Activated CD4-positive, alpha-beta T cell treated with anti-CD3 and anti-CD28 coated beads, Interleukin-2, Interleukin-6, amounts not matched to agents 100 ng/mL and 50 ng/mL, durations not matched to agents 16 hours and 8 hours (primary cell): ENCODE data around the gene GSTT2B.
"Not testable (repeated sequence)": the region's sequence is repeated elsewhere in the genome, so short reads cannot be mapped to it uniquely, and the experiment has no call there.

Experiments
- DNase-seq: peaks from one replicate; pipeline ENCODE4 v3.0.0-alpha.2; 2020

Gene GSTT2B

DNA sequence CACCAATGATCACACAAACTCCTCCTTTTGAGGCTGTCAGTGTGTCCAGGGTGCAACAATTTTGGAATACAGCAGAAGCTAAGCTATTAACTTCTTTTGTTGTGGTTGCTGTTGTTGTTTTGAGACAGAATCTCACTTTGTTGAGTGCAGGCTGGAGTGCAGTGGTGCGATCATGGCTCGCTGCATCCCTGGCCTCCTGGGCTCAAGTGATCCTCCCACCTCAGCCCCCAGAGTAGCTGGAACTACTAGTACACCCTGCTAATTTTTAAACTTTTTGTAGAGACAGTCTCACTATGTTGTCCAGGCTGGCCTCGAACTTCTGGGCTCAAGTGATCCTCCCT, 22.0 kb downstream of the GSTT2B start:
- no peak for DNase-seq

DNA sequence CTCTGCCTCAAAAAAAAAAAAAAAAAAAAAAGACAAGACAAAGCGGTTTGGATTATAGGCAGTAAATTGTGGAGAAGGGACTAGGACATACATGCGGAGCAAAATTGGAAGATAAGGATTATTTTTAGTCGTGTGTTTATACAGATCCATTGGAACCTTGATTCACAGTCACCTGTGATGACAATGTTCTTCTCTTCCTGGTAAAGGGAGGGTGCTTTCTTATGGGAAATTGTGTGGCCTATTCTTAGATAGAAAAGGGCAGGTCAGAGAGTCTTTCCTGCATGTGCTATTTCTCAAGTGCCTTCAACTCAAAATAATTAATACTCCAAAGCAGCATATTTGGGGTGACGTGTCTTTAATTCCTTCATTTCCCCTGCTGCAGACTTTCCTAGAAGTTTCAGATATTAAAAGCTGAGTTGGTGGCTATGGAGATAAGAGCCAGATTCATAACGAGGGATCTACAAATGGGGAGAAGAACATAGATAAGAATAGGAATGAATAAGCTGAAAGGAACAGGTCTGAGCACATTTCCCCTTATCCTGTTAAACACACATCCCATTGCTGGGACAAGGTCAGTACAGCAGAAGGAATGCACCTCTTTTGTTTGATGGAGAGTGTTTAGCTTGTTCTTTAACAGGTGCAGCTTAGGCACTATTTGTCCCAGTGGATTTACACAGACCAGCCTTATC, 22.5 kb downstream of the GSTT2B start:
- no peak for DNase-seq

DNA sequence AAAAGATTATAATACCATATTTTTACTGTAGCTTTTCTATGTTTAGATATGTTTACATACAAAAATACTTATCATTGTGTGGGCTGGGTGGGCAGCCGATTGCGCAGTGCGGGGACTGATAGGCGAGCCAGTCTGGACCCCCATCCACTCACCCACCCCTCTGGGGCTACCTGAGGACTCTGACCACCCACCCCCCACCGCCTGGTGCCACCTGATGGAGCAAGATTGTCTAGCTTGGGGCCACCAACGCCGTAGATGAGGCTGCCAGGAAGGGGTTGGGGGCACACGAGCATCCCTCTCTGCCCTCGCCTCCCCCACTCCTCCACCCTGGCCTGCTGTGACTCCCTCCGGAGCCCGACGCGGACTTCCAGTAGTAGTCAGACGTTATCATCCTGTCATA, 34.4 kb downstream of the GSTT2B start:
- no peak for DNase-seq

DNA sequence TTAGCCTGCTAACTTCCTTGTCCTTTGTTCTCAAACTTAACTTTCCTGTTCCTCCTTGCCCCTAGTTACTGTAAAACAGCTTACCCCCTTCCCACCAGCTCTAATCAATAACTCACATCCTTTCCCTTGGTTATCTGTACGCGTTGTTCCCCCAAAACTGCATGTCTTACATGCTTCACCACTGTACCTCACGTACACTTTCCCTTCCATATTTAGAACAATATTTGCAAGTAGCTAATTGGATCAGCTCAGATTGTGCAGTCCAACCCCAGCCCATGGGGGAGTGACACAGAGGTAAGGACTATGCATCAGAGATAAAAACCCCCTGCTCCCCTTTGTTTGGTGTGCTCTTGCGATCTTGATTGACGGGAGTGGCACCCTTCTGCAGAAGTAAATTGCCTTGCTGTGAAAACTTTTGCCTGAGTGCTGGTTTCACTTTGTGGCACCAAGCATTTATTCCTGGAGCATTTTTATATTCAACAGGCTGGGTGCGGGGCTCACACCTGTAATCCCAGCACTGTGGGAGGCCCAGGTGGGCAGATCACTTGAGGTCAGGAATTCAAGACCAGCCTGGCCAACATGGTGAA, 35.9 kb downstream of the GSTT2B start:
- DNase-seq, result no peak

DNA sequence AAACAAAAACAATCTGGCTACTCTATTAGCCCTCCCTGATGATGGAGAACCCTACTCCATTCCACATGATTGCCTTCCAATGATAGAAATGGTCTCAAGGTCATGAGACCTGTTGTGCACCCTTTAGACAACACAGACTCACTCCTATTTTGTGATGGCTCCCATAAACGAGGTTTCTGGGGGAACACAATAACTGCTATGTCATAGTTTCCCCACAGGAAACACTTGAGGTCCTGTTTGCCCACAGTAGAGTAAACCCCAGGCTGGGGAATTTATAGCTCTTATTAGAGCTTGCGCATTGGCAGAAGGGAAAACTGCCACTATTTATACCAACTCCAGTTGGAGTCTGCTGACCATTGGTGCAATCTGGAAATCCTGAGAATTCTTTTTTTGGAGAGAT, 38.1 kb downstream of the GSTT2B start:
- DNase-seq, result no peak

DNA sequence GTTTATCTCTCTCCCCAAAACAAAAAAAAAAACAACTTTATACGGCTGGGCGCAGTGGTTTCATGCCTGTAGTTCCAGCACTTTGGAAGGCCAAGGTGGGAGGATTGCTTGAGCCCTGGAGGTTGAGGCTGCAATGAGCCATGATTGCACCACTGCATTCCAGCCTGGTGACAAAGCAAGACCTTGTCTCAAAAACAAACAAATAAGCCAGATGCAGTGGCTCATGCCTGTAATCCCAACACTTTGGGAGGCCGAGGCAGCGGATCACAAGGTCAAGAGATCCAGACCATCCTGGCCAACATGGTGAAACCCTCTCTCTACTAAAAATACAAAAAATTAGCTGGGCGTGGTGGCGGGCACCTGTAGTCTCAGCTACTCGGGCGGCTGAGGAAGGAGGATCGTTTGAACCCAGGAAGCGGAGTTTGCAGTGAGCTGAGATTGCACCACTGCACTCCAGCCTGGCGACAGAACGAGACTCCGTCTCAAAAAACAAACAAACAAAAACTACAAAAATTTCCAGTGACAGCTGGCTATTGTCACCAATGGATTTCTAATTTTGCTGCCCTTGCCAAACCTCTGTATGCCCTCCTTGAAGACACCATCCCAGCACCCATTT, 39.3 kb downstream of the GSTT2B start:
- not testable (repeated sequence) for DNase-seq

DNA sequence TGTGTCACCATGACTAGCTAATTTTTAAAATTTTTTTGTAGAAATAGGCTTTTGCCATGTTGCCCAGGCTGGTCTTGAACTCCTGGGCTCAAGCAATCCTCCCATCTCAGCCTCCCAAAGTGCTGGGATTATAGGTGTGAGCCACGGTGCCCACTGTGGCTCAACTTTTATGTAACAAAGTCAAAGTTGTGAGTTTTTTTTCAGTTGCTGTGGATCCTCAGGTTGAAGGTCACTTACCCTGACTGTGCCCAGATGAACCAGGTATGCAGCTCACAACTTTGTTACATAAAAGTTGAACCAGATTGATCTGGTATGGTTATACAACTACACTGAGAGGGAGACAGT, 40.8 kb downstream of the GSTT2B start:
- not testable (repeated sequence) for DNase-seq

DNA sequence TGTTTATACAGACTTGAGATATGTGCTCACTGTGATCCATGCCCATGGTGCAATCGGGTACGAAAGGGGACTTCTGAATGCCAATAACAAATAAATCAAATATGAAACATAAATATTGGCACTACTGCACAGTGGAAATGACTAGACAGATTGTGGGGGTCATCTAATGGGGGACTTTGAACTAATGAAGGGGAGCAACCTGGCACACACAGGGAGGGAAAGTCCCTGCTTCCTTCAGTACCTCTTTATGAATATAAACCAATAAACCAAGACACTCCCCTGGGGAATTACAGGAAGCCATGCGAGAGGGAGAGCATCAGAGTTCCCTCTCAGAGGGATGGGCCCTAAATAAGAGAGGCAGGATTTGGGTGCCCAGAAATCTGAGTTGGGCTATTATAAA, 45.7 kb downstream of the GSTT2B start:
- DNase-seq, result no peak

DNA sequence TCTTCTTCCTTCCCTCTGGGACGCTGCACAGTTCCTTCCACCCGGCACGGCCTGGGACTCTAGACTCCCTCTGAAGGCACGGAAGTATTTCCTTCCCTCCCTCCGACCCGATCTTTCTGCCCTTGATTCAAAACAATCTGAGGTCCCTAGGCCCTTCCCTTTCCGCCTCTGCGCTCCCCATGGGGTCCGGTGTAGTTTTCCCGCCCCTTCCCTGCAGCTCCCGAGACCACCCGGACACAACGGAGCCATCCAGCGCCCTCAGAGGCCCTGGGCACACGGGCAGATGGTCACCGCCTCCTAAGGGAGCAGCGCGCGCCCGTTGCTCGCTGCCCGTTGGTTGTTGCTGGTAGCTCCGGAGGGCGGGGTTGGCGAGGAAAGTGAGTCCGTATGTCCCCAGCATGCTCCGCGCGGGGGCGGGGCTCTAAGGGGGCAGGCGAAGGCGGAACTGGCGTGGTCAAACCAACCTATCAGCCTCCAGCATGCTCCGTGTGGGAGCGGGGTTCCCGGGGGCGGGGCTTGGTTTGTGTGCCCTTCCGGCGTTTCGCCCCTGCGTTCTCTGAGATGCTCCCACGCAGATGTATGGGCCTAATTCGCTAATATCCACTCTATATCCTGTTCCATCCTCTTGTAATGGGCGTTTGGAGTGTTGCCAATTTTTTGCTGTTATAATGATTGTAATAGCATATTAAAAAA, 47.2 kb downstream of the GSTT2B start:
- peak; percentile 100 for DNase-seq

DNA sequence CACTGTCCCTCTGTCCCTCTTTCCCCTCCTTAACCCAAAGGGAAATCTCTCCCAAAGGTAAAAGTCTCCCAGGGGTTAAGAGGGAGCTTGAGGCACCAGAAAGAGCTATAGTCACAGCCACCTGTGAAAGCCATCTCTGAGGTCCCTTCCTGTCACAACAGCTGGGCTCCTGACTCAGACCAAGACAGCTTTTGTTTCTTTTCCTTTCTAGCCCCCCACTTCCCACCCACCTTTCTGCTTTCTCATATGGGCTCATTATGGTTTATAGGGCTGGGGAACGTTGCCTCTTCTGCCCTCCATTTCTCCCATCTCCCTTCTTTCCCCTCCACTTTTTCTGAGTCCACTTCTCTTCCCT, 47.7 kb downstream of the GSTT2B start:
- peak; percentile 35 for DNase-seq

DNA sequence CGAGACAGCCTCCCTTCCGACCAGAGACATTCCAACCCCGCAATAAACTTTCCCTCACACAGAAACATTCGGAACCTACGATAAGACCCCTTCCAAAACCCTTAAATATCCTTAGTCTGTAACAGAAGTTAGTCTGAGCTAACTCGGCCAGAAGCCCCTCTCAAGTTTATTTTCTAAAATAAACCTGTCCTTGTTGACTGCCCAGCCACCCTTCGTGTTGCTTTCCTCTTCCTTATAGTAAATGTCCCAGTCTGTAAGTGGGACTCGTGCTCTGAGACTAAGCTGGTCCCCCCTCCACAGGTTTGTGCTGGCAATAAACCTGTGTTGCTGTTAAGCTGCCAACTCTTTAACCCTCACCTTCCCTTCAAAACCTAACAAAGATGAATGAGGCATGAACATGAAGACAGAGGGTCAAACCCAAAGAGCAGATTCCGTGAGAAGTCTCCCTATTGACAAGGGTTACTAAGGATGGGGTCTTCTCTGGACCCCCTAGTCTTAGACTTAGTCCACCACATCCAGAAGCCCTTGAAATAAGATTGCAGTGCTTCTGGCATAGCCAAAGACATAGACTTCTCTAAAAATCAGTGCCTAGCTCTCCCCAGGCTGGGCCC, 48.6 kb downstream of the GSTT2B start:
- no peak for DNase-seq

DNA sequence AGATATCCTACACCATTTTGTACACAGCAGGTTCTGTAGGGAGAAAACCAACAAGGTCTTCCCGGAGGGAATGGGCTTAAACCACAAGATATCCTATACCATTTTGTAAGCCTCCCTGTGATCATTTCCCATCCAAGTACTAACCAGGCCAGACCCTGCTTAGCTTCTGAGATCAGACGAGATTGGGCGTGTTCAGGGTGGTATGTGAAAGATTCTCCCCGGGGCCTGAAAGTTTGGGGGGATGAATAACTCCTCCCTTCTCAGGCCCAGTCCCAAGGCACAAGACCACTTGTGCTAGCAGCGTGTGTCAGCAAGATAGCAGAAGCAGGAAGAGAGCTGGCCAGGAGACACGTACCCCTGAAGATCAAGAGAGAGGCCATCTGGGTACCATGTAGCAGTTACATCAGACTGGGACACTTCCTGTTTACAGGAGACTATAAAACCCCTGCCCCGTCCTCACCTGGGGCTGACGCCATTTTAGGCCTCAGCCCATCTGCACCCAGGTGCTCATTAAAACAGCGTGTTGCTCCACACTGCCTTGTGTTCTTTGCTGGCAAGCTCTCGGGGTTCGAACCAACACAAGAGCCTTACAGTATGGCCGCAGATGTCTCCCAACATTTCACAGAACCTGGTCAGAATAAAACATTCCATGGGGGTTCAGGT, 49.5 kb downstream of the GSTT2B start:
- no peak for DNase-seq

DNA sequence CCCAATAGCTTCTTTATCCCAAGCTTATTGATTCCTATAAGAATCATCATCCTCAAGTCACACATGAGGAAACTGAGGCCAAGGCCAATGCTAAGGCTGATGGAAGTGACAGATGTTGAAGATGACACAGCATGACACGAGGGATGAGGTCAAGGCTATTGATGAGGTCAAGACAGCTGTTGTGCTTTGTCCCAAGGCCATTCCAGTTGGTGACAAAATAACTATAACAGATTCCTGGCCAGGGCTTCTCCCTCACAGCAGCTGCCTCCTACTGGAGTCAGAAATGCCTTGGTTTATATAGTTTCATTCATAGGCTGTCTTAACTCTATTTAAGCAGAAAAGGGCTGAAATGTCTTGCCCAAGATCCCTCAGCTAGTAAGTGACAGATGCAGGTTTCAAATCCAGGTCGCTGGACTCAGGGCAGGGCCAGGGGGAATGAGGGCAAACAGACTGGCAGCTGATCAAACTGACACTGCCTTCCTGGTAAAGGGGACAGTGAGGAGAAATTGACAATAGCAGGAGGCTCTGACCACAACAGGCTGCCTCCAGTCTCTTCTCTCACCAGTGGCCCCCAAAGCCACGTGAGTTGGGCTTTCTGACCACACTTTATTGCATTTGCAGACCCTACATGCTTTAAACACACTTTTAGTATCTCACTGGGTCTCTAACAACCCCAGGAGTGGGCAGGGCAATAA, 50.4 kb downstream of the GSTT2B start:
- no peak for DNase-seq

DNA sequence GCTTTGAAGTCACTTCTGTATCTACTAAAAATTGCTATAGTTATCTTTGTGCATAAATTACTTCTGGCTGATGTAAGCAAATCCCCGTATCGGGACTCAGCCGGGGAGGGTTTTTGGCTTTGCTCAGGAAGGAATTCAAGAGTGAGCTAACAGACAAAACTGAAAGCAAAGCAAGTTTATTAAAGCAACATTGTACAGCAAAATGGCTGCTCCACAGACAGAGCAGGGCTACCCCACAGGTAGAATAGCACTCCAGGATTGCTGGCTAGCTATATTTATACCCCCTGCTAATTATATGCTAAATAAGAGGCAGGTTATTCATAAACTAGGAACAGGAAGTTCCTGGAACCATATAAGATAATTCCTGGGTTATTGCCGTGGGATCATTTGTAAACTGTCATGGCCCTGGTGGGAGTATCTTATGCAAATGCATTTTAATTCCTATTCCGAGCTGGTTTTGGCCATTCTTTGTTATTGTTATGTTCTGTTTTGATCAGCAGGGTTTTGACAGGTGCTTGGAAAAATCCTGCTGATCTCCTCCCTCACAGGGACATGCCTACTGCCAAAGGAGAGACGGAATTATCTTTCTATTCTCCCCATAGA, 51.6 kb downstream of the GSTT2B start:
- no peak for DNase-seq

DNA sequence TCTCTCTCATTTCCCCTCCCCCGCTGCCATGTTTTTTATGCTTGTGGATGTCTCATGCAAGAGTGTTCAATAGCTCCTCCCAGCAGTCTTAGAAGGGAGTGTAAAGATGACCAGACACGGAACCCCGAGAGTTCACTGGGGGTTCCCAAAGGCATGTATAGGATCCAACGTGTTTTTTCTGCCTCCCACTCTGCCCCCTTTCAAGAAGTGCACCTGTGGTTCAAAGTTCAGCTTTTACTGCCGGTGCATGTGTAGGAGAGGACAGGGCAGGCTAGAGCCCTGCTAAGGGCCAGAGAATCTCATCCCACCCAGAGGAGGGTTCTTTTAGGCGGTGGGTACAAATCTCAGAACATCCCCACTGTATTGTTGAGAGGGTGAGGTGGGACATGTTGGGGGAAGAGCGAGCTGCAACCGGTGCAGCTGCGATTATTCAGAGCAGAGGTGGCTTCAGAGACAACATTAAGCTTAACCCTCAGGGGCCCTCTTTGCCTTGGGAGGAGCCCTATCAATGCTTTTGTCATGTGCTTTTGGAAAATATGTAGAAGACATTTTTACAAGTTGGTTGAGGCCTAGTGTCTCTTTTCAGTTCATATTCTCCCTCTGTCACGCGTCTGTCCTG, 52.3 kb downstream of the GSTT2B start:
- no peak for DNase-seq

DNA sequence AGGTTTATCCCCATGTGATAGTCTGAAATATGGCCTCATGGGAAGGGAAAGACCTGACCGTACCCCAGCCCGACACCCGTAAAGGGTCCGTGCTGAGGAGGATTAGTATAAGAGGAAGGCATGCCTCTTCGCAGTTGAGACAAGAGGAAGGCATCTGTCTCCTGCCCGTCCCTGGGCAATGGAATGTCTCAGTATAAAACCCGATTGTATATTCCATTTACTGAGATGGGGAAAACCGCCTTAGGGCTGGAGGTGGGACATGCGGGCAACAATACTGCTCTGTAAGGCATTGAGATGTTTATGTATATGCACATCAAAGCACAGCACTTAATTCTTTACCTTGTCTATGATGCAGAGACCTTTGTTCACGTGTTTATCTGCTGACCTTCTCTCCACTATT, 53.6 kb downstream of the GSTT2B start:
- DNase-seq, result not testable (repeated sequence)
